H1 (cell line): ENCODE measurements around the gene PFKFB1.

Experiments
- CBX8 ChIP-seq: fragments of 300-800, 300-1000 bp; sonication (generic); IDR thresholded peaks from 2 replicates; pipeline ENCODE4 v1.7.1; 2016; ENCODE audit warnings: low read depth, low read length, borderline replicate concordance
- CTCF ChIP-seq, 3 experiments: IDR thresholded peaks; 1 replicate in 2 of 3; 2 replicates in 1 of 3; pipeline versions ENCODE4 v1.5.1 to v1.6.1; 2011; ENCODE audit warnings: low read length in 3 of 3, mild to moderate bottlenecking in 3 of 3, inconsistent platforms in 2 of 3, low read depth in 1 of 3, moderate library complexity in 1 of 3; ENCODE audit not compliant: insufficient read depth in 1 of 3; ENCODE audit errors: control extremely low read depth in 1 of 3
- HDAC6 ChIP-seq: IDR thresholded peaks from one replicate; pipeline ENCODE4 v1.7.1; 2012; ENCODE audit warnings: low read depth, mild to moderate bottlenecking, inconsistent platforms, low read length, moderate library complexity
- KDM5A ChIP-seq: fragments of 200-600 bp; IDR thresholded peaks from 2 replicates; pipeline ENCODE4 v1.7.1; 2012; ENCODE audit warnings: mild to moderate bottlenecking, low read length, inconsistent platforms, mixed read lengths
- POLR2A ChIP-seq, 2 experiments: IDR thresholded peaks; 1 replicate in 1 of 2; 2 replicates in 1 of 2; pipeline ENCODE4 v1.6.1; 2011; ENCODE audit warnings: low read depth in 2 of 2, low read length in 2 of 2, mild to moderate bottlenecking in 2 of 2; ENCODE audit errors: control extremely low read depth in 1 of 2
- POLR2AphosphoS5 ChIP-seq: IDR thresholded peaks from 2 replicates; pipeline ENCODE4 v1.6.1; 2011; ENCODE audit warnings: low read depth, low read length
- RAD21 ChIP-seq, 2 experiments: IDR thresholded peaks in 1 of 2; conservative IDR thresholded peaks in 1 of 2; 2 replicates each; pipeline ENCODE4 v1.6.1; 2011; ENCODE audit warnings: low read depth in 2 of 2, low read length in 2 of 2, improper control_type of control experiment in 1 of 2, inconsistent platforms in 1 of 2, mild to moderate bottlenecking in 1 of 2, moderate library complexity in 1 of 2
- RXRA ChIP-seq: IDR thresholded peaks from 2 replicates; pipeline ENCODE4 v1.6.1; 2011; ENCODE audit warnings: low read depth, mild to moderate bottlenecking, low read length, moderate library complexity; ENCODE audit not compliant: insufficient read depth
- ZNF274 ChIP-seq: IDR thresholded peaks from 2 replicates; pipeline ENCODE4 v1.7.0; 2012; ENCODE audit warnings: low read length, borderline replicate concordance; ENCODE audit errors: extremely low read depth

- no peak for TF ChIP-seq CTCF (IDR thresholded peaks at IDR 0.05; ENCODE audit: control extremely low read depth in 1 of 3, insufficient read depth in 1 of 3, low read depth in 1 of 3, low read length in 3 of 3)
- no peak for TF ChIP-seq POLR2A (IDR thresholded peaks at IDR 0.05; ENCODE audit: control extremely low read depth in 1 of 2, low read depth in 2 of 2, low read length in 2 of 2)
- no peak for TF ChIP-seq CBX8
- TF ChIP-seq POLR2AphosphoS5 = no peak
- TF ChIP-seq RXRA = no peak
- no peak for TF ChIP-seq HDAC6
- TF ChIP-seq ZNF274 = no peak
- no peak for TF ChIP-seq RAD21 (IDR thresholded peaks at IDR 0.05 in 1 of 2, conservative IDR thresholded peaks at IDR 0.05 in 1 of 2; ENCODE audit: low read depth in 2 of 2, low read length in 2 of 2)
- TF ChIP-seq KDM5A = no peak
These were observed 59.1 kb downstream of the PFKFB1 start for GRCh38 chrX:54934890-54935289.
